Lower leg skin (tissue), 4 donors: ENCODE results near the gene TAGLN. TPM values are rescaled to one million over a fixed set of nuclear protein-coding genes. Genes with fewer than 3 reads are reported as not detected.

Source experiments
- DNase-seq, 2 donors: peaks; one replicate each; pipeline ENCODE4 v3.0.0-alpha.2; 2019; ENCODE audit warnings: low spot score in 2 of 2
- H3K4me3 ChIP-seq: fragments of 200-600 bp; sonication (generic); 2 replicates; pipeline ENCODE4 v1.5.1; 2017; ENCODE audit warnings: mild to moderate bottlenecking, low read depth; ENCODE audit not compliant: poor library complexity, severe bottlenecking
- CTCF ChIP-seq, 3 donors: fragments of 450-650 bp; IDR thresholded peaks; one replicate each; pipeline ENCODE4 v1.5.1; 2016; ENCODE audit warnings: antibody characterized with exemption in 3 of 3, mild to moderate bottlenecking in 3 of 3, moderate library complexity in 2 of 3
- POLR2A ChIP-seq, 2 donors: fragments of 450-650 bp; IDR thresholded peaks; one replicate each; pipeline ENCODE4 v1.6.1; 2016 to 2017; ENCODE audit warnings: antibody characterized with exemption in 2 of 2, mild to moderate bottlenecking in 1 of 2, moderate library complexity in 1 of 2
- WGBS, 2 donors: methylation state at CpG; one replicate each; pipeline ENCODE4 v1.1.5; 2018; 5-methylcytosine and 5-hydroxymethylcytosine counted together
- intact Hi-C: fragments of 100-400 bp; cut with DNase I; formaldehyde crosslinking; loops from one replicate; pipeline ENCODE4 v1.15.0; 2023; ENCODE audit warnings: low total_unique reads
- total RNA-seq, 4 donors: library from RNA; depleted of rRNA; stranded (reverse); fragments of >200 nt; gene quantifications; one replicate each; pipeline ENCODE4 v1.1.0, GENCODE V29; 2016

Gene TAGLN
- total RNA-seq, 4 donors from 2014 or later: 122 to 450 (median 233) TPM

GRCh38 chr11:117195761-117196160, 3.4 kb upstream of the TAGLN start:
- intact Hi-C loops: no loop called here

GRCh38 chr11:117197006-117197405, 2.2 kb upstream of the TAGLN start:
- H3K4me3 ChIP-seq: no peak overlapping the region
- DNase-seq: no peak
- TF ChIP-seq POLR2A (IDR thresholded peaks at IDR 0.05) (no peak), CTCF (IDR thresholded peaks at IDR 0.05) (no peak)
- WGBS, 2 donors: 93 to 97% methylated on average over 7 of the region's 7 CpGs
- intact Hi-C loops: no loop called here

More at GRCh38 chr11:117195761-117196160, 3.4 kb upstream of the TAGLN start:
- WGBS, 2 donors: 84 to 89% methylated on average over 19 of the region's 19 CpGs
- H3K4me3 ChIP-seq: no peak overlapping the region
- DNase-seq: no peak
- TF ChIP-seq CTCF (IDR thresholded peaks at IDR 0.05) (no peak), POLR2A (IDR thresholded peaks at IDR 0.05) (no peak)

GRCh38 chr11:117197516-117198456, 1.4 kb upstream of the TAGLN start:
- TF ChIP-seq CTCF (IDR thresholded peaks at IDR 0.05): no peak
- TF ChIP-seq POLR2A (IDR thresholded peaks at IDR 0.05): no peak
- peak in 1 of 2 donors; percentile 87 for DNase-seq
- WGBS, 2 donors: 71 to 77% methylated on average over 17 of the region's 17 CpGs
- intact Hi-C loops: no loop called here
- no peak overlapping the region for H3K4me3 ChIP-seq

- no peak overlapping the region for H3K4me3 ChIP-seq
- no peak for TF ChIP-seq POLR2A (IDR thresholded peaks at IDR 0.05)
- no peak for TF ChIP-seq CTCF (IDR thresholded peaks at IDR 0.05)
- no peak for DNase-seq
- intact Hi-C loops: no loop called here
- 68 to 71% methylated on average over 4 of the region's 4 CpGs for WGBS, 2 donors
These were observed 557 bp upstream of the TAGLN start for GRCh38 chr11:117198613-117199012.

- DNase-seq: no peak
These were observed 994 bp downstream of the TAGLN start for GRCh38 chr11:117199916-117200812.

More at GRCh38 chr11:117199916-117200812, 994 bp downstream of the TAGLN start:
- intact Hi-C loops: no loop called here
- no peak for TF ChIP-seq CTCF (IDR thresholded peaks at IDR 0.05)
- 63 to 66% methylated on average over 13 of the region's 13 CpGs for WGBS, 2 donors
- no peak overlapping the region for H3K4me3 ChIP-seq
